GM19324 (cell line): ENCODE data around the gene FOS.

Experiments
- ATAC-seq: cut with Tn5 transposase; IDR thresholded peaks from one replicate; pipeline ENCODE4 v1.9.1; 2021; ENCODE audit warnings: mild to moderate bottlenecking, moderate library complexity; ENCODE audit not compliant: unreplicated experiment, low FRiP score

The FOS gene

DNA sequence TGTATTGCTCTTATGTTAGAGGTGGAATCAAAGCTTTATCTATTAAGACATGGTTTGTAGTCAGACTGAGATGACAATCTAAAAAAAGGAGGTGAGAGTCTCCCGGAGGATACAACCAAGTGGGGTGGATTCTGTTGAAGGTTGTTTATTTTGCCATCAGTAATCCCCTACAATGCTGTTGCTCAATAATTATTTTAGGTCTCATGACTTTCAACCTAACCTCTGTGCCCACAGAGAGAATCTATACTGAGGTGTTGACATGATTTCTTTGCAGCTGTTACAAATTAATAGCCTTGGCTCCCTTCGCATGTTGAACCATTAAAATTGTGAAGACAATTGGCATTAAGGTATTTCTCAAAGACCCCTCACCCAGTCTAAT lies 28.7 kb upstream of the FOS start:
- ATAC-seq = no peak

DNA sequence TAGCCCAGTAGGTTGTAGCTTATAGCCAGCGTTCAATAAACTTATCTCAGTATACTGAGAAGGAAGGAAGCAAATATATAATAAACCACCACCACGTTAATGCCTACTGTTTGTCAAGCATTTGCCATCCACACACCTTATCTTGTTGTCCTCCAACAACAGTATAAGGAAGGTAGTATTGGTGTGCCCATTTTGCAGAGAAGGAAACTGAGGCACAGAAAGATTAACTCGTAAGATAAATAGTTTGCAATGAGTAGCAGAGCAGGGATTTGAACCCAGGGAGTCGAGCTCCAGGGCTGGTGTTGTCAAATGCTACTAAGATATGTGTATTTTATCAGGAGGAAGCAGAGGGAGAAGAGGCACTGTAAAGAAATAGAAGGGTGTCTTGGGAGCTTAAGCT lies 27.8 kb upstream of the FOS start:
- ATAC-seq = no peak

DNA sequence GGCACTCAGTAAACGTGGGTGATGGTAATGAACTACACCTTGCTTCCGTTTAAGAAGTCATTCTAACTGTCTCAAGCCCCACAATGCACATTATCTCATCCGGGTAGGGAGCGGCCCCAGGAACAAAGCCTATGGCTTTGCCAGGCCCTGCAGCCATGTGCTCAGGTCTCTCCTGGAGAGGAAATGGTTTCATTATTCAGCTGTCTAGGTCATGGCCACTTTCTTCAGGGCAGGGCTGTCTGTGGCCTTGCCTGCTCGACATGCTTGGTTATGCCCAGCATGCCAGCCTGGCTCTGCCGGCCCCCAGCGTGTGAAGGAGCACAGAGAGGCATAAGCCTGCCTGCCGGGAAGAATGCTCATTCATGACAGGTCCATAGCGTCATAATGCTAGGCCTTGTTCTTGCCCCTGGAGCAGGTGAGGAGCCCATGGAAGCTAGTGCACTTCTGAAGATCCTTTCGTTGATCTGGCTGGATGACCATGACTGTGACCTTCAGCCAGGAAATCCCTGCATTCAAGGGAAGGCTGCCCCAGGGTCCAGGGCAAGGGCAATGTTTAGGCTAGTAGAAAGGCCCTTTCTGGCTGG lies 26.3 kb upstream of the FOS start:
- ATAC-seq = no peak

DNA sequence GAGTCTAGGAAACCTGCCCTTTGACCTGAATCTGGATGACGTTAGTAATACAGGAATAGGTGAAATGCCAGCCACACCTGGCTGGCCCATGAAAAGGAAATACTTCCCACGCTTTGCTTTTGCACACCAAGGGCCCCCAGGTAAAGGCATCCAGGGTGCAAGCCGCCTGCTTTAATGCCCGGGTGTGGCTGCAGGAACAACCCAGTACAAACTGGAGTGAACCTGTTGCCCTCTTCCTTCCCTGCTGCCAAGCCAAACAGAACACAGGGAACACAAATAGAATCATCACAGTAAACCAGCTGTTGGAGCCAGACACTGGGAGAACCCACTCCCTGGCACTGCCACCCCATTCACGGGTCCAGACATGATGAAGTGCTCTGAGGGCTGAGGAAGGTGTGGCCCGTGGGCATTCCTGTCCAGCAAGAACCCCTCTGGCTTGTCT lies 24.2 kb upstream of the FOS start:
- ATAC-seq = no peak

DNA sequence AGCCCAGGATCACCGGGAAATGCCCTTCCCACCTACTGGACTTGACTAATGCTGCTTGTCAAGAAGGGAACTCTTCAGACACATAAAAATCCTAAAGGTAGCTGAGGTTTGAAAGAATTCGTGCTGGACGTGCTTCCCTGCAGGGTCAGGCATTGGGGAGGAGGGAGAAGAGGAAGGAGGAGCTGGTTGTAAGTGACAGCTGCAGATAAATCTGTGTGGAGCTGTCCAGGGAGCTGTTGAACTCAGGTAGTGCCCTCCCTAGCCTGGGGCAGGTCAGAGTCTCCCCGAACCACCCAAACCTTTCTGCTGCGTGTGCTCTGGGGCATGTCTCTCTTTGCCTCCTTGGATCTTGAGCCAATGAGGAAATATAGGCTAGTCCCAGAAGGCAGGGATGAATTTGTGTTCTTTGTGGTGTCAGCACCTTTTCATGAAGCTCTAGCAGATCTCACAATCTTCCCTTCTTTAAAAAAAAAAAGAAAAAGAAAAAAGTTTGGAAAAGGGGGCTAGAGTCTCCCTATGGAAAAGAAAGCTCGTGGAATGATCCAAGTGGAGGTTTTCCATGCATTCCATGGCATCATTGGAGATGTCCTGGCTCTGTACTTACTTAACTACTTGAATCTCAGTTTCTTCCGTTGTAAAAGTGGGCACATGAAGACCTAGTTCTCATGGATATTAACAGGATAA lies 23.6 kb upstream of the FOS start:
- ATAC-seq = no peak

DNA sequence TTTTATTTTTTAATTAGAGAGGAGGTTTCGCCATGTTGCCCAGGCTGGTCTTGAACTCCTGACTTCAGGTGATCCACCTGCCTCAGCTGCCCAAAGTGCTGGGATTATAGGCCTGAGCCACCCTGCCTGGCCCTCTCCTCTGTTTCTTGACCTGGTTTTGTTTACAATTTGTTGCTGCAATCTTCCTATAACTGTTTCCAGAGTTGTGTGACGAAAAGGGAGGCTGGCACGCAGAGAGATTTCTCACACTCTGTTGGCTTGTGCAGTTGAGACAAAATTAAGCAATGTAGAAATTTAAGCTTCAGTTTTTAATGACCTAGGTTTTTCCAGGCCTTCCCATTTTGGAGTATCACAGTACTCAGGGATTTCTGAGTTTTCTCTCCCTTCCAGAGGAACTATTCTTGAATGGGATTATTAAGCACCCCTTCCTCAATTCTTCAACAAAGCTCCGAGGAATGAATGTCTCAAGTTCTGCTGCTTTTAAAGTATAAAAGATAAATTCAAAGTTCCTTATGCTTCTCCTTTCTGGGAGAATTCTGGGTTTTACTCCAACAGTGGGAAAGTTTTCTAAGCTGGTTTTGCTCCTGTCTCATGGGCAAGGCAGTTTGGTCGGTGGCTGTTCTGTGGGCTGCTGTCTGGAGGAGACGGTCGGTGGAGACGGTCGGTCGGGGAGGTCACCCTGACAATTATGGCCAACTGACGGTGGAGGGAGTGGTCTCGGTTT lies 20.4 kb upstream of the FOS start:
- ATAC-seq = no peak

DNA sequence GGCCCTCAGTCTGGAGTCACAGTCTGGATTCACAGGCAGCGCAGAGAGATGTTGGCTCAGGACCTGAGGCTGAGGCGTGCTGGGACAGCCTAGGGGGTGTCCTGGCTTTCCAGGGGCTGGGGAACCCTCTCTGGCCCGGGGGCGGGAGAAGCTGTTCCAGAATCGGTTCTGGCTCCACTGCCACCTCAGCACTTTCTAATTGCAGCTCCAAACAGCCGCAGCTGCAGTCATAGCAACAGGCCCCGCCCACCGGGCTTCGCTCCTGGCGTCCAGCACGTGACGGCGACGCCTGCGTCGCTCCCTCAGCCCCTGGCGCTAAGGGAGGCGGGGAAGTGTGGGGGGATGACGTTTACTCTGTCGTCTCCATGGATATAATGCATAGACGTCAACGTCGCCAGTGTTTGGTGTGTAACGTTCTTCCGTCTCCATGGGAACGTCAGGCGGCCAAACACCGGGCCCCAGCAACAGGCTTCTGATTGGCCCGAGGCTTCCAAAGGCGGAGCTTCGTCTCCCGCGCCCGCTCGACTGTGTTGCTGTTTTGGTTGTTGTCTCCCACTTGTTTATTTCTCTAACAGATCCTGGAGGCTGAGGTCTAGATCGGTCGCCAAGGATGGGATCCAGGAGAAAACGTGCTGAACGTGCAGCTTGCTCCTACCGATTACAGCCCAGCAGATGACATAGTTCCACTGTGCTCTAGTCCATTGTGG lies 19.7 kb upstream of the FOS start:
- ATAC-seq = peak; percentile 97

DNA sequence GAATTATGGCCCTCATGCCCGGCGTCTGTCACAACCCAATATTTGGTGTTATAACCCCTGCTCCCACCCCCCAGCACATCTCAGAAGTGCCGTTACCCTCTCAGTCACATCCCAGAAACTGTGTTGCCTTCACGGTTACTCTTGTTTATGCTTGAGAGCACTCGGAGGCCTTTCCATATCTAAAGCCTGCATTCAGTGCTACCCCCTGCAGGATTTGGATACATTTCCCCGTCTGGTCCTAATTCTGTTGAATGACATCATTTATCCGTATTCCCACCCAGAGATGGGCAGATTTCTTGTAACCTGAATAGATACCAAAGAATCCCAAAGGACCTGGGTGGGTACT lies 19.1 kb upstream of the FOS start:
- no peak for ATAC-seq

DNA sequence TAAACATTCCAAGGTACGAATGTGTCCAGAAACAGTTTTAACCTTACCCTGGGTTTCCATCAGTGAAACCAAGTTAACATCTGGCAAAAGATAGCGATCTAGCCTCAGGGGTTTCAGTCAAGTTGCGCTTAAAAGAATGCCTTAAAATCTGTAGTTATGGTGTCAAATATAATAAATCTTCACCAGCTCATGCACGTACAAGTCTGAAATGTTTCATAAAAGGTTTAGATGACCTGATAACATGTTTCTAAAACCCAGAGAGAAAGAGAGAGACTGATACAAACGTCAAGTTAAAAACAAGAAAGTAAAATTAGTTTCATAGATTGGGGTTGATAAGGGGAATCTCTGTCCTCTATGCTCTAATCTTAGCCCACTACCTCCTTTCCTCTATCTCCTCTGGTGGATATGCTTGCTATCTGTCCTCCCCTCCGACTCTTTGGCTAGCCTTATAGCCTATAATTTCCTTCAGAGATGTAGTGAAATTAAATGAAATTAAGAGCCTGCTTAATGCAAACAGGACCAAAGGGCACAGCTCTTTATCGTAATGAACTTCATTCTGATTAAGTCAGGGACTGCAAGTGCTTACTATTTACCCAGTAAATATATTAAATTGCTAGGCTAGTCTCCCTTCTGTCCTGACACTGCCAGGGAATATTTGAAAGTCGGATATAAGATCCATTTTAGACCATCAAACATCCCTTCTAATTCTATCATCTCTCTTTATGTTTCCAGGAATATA lies 18.4 kb upstream of the FOS start:
- no peak for ATAC-seq

DNA sequence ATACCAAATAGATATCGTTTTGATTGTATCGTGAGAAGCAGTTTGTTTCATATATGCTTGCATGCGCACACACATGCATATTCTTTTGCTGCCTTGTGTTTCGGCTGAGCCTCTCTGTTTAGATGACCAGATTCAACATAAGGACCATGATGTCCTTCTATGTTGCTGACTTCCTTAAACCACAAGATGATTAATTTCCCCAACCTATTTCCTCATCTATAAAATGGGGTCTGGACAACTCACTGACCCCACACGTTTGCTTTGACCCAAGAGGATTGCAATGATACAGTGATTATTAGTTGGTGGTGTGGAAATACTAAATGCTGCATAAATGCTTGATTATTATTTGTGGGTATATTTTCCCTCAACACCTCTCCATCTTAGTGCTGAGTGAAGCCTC lies 16.8 kb upstream of the FOS start:
- no peak for ATAC-seq

DNA sequence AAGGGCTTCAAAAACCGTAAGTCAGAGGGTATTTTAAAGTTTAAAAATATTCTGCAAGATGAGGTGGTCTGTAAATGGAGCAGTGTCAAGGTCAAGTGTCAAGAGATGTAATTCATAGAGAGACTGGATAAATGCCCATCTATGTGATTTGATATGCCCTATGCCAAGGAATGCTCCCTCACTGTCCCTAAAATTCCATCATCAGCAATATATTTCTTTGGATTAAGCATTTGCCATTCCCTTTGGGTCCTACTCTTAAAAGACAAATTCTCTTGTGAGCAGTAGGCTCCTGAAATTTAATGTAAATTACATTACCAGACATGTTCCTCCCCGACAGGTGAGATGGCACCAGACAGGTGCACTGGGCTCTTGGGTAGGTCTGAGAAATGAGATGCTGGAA lies 16.0 kb upstream of the FOS start:
- ATAC-seq = no peak

DNA sequence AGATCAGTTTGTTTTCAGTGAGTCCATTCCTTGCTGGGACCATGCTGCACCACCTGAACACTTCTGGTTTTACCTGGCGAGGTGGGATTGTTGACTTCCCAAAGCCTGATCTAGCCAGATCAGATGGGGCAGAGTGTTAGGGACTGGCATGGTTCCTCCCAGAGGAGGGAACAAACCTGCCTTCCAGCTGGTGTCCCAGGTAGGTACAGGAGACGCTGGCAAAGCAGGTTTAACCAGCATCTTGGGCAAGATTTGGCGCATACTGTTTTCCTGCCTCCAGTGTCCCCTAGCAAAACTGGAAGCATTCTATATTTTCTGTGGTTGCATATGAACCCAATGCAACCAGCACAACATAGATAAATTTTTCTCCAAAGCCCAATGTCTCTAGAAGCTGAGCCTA lies 14.6 kb upstream of the FOS start:
- ATAC-seq = no peak

DNA sequence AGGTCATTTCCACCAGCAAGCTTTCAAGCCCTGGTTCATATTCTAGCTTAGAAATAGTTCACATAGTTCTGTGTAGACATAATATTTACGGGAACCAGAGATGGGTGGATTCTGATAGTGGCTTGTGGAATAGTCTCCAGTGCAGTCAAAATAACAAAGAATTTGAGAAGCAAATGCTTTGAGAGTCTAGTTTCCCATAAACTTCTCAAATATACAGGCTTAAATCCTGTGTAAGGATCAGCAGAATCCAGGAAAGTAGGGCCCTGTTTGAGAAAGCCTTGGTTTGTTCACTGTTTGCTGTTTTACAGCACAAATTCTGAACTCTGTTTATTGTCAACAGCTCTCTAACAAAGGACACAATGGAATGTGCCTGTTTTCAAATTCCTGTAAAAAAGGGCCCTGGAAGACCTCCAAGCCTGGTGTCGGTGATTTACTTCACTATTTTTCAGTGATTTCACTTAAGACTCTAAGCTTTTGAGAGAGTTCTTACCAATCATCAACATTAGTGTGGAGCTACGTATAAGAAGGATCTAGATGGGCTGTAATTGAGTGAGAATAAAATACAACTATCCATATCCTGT lies 11.4 kb upstream of the FOS start:
- ATAC-seq = no peak

DNA sequence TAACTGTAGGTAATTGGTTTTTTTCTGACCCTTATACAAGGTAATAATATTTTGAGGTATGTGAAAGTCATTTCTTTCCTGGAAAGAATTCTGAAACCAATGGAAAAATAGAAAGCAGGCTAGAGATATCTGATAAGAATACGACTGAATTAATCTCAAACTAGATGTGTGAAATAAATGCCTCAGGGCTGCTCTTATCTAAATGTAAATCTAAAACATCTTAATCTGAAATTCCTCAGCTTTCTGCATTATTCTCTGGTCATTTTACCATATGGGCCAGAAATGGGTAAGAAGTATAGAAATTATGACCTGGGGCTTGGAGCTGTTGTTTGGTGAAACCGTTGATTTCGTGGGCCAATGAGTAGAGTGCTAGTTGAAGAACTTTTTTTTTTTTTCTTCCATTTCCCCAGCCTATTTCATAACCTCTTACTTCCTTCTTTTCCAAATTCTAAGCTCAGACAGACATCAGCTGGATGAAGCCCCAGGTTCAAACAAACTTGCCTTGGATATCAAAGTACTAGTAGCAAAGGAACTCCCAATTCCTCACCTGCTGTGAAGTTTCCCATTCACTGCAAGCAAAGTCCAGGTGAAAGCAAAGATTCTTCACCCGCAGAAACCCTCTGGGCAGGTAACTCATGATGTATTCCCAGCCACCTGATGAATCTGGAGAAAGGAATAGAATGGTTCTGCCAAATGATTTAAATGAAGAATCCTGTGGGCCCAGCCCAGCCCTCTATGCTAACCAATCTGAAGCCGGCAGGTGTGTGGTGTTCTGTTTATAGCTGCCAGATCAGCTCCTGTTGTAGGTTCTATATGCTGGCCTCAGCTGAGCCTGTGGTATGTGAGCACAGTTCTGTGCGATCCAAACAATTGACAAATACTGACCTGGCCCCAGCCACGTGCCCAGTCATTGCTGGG lies 9.7 kb upstream of the FOS start:
- no peak for ATAC-seq

DNA sequence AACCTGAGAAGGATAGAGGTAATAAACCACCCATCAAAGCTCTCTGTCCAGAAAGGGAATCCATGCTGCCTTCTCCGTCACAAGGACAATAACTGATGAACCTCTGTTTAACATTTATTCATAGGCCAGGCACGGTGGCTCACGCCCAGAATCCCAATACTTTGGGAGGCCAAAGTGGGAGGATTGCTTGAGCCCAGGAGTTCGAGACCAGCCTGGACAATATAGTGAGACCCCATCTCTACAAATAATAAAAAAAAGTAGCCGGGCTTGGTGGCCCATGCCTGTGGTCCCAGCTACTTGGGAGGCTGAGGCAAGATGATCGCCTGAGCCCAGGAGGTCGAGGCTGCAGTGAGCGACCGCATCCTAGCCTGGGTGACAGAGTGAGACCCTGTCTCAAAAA lies 7.1 kb upstream of the FOS start:
- ATAC-seq = no peak

DNA sequence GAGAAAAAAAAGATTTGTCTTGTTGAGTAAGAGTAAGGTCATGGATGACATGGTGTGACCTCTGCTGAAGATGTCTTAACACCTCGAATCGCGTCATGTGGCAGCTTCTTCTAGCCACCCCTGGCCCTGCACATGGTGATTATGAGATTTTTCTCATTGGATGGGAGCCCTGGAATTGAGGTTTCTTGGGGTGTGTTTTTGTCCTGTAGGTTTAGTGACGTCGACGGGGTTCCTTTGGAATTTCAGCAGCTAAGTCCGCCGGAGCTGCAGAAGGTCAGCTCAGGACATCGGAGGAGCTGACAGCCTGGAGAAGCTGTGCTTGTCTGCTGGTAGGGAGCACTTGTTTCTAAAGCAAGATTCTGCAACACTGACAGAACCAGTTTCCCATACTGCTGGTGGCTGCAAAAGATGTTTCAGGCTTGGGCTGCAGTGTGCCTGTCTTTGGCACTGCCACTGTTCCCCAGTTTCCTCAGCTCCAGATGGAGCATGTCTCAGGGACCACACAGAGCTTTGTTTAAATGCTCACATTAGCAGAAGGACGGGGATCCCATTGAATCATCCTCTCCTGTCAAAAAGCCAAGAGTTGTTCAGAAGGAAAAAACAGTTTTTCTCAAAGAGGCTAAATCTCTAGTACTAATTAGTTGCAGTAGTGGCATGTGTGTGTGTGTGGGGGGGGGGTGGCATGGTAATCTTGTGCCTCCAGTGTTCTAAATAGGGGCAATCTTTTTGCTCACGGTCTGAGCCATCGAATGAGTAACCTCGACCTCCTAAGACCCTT lies 5.2 kb upstream of the FOS start:
- ATAC-seq = no peak

DNA sequence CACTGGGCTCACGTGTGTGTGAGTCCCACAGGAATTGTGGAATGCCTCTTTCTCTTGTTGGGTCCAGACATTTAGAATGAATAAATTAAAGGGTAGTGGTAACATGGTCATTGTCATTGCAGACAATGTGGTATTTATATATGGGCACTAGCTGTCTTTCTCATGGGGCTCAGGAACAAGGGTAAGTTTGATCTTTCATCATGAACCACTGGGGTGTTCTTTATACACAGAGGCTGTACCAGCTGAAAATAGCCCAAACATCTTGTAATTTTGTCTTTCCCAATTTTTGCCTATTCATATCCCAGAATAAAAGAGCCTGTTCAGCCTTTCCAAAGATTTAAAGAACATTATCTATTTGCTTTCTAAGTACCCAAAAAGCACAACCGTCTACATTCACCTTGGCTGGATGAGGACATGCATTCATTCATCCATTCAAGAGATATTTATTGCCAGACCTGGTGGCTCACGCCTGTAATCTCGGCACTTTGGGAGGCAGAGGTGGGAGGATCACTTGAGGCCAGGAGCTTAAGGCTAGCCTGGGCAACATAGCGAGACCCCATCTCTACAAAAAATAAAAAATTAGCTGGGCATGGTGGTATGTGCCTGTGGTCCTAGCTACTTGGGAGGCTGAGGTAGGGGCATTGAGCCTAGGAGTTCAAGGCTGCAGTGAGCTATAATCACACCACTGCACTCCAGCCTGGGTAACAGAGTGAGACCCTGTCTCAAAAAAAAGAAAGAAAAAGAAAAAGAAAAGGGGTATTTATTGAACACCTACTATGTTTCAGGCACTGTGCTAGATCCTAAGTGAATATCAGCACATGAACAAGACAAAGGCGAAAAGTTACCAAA lies 4.4 kb upstream of the FOS start:
- ATAC-seq = no peak
